ENCODE measurements around the gene SCAANT1.
A peak's percentile ranks its signal among the peaks of the same experiment; 100 is the strongest.

The SCAANT1 gene

DNA sequence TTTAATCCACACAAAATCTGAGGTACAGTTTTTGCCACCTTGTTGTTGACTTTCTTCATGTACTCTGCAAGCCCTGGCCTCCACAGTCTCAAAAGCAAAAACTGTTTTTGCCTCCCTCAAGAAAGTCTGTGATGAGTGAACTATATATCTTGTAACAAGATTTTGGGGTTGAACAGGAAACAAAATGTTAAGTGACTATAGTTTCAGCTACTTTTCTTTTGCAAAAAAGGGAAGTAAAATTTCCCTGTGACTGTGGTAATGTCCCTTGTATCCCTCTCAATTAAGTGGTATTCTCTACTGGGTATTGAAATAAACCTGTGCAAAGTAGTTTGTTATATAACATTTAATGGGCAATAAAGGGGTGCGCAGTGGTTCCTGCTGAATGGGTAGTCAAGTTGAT lies 21.3 kb upstream of the SCAANT1 start:
- DNase-seq, result peak; percentile 44

DNA sequence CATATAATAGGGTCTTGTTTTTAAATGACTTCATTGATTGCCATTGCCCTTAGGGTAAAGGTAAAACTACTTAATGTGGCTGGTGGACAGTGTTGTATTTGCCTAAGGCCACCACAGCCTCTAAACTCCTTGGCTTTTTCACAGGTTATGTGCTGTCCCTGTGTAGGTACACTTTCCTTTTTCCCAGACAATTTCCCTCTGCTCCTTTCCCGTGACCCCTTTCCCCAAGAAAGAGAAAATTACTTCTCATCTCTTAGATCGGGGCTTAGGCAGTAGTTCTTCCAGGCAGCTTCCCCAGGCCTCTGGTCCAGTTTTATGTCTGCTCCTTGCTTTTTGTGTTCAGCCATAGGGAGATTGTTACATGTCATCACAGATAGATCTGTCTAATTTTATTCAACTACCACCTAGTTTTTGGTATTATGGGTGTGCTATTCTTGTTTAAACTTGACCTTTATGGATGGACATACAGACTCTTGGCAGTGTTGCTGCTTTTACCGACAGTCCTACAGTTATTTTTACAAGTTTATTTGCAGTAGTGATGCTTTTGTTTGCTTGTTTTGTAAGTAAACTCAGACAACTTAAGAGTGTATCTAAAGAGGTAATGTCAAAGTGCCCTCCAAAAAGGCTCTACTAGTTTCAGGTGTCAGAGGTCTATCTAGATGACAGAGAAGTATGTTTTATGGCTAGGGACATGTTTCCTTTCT lies 20.5 kb upstream of the SCAANT1 start:
- DNase-seq, result no peak

DNA sequence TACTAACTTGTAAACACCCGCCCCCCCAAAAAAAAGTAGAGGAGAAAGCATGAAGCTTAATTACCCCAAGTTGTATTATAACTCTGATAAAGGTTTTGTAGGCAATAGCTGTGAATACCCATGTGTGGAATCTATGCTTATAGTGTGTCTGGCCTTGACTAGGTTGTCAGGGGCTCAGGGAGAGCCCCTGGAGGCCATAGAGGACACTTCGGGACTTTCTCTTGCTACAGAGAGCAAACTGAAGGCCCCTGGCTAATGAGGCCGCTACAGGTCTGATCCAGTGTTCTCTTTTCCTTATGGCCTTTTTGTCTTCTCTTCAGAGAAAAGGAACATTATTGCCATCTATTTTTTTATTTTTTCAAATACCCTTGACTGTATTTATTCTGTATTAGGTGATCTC lies 19.1 kb upstream of the SCAANT1 start:
- DNase-seq, result no peak

DNA sequence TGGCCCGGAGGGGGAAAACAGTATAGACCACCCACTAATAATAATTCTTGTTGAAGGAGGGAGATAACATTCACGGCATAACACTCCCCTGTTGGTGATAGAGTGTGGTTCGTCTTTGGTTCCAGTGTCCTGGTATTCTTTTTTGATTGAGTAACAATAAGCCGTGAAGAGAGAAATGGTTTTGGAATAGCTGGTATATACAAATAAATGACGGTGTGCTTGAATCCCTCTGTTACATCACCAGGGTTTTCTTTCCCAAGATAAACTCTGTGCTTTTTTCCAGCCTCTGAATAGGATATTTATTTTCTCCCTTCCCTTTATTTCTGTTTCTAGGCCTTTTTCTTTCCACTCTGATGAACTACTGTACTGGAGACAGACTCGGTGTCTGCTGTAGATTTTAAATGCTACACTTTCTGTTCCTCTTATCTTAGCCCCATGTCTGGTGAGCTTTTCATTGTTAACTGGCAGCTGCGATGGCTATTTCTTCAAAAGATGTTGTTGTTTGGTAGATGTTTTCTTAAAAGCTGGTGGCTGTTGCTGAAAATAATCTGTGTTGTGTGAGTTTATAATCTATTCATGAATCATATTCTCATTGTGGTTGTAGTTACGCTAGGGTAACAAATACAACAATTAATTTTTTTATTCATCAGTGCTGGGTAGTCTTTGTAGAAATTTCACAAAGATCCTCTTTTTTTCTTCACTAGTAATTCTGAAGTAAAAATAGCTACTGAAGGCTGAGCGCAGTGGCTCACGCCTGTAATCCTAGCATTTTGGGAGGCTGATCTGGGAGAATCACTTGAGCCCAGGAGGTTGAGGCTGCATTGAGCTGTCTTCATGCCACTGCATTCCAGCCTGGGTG lies 15.5 kb upstream of the SCAANT1 start:
- DNase-seq, result no peak

- no peak for DNase-seq
Observed at GRCh38 chr3:63926309-63926708, 14.1 kb upstream of the SCAANT1 start.

DNA sequence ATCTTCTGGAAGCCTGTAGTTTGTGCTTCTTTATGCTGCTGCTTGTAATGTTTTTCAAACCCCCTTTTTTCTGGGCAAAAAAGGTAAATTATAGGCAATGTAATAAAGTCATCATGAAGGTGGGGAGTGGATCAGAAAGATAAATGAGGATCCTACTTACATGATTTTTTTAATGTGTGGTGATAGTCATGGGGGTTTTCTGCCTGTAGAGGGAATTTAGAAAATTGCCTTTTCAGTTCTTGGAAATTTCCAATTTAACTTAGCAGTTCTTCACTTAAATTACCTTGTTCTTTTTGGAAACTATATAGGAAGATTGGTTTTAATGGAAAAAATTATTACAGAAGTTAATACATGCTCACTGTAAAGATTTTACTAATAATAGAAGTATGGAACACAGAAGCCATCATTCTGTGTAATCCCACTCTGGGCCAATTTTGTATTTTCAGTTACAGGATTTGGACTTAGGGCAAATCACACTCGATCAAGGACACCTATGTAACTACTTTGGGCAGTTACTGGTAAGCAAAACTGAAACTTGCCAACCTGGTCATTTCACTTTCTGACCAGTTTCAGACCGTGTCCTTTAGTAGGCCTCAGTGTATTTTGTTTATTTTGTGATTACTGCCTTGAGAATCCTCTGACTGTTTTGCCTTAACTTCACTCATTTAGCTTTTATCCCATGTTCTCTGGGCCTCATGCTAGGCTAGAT lies 10.5 kb upstream of the SCAANT1 start:
- DNase-seq, result peak; percentile 64

- peak; percentile 68 for DNase-seq
Observed at GRCh38 chr3:63921741-63922482, 9.7 kb upstream of the SCAANT1 start.

- DNase-seq, result no peak
Observed at GRCh38 chr3:63920001-63920400, 7.8 kb upstream of the SCAANT1 start.

DNA sequence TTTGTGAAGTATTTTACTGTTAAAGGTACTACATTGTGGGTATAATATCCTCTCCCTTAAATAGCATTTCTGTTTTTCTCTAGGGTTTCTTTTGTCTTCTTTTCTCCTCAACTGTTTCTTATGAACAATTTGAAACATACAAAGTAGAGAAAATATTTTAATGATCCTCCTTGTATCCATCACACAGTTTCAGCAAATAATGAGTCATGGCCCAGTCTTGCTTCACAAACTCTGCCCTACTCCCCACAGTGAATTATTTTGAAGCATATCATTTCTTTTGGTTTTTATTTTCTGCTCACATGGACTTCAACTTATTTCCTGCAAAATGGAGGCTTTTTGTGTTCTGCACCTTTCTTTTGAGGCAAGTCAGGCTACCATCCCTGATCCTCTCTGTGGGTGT lies 6.1 kb upstream of the SCAANT1 start:
- DNase-seq, result no peak

DNA sequence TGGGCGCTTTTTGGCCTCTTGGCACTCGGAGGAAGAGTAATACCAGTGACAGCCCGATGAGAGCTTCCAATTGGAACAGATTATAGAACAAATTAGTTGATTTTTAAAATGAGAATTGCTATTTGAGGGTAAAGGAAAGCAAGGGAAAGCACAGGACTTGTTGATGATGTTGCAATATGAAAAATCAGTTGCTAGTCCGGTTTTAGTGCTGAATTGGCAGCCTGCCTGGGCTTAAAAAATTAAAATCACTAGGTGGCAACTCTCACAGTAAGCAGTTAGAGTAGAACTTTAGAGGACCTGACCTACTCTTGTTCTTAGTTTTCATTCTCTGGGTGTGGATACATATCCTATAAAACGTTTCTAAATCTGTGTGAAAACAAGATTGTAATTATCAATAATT lies 2.1 kb upstream of the SCAANT1 start:
- peak; percentile 79 for DNase-seq

GRCh38 chr3:63912768-63913588 lies 795 bp upstream of the SCAANT1 start:
- DNase-seq, result peak; percentile 52

GRCh38 chr3:63911509-63911872 lies 692 bp downstream of the SCAANT1 start:
- no peak for DNase-seq

DNA sequence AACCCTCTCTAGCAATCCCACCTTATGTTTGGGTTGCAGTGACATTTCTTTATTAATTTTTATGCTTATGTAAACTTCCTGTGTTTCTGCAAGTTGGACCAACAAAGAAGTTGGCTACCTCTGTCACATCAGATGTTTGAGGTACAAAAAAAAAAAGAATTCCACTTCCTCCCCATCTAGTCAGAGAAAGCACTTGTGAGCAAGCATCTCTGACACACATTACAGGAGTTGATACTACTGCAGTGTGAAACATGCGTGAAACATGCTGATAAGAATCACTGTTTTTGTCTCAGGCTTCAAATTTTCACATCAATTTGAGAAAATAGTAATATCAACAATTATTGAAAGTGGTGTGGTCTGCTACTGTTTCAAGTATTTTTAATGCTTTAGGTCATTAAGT lies 1.3 kb downstream of the SCAANT1 start:
- DNase-seq, result peak; percentile 24

DNA sequence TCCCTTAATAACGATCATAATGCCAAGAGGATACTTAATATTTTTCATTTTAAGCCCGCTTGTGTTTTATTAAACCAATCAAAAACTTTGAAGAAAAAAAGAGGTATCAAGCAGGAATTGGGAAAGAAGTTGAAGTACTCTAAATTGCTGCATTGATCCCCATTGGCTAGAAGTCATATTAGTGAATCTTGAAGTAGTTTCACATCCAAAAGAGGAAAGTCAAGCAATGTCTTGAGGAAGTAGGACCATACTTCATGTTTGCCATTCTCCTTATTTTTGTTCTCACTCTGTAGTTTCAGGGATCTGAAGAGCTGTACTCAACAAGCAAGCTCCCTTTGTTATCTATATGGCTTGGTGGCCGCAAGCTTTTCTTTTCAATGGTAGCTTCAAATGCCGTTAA lies 2.2 kb downstream of the SCAANT1 start:
- DNase-seq, result no peak

DNA sequence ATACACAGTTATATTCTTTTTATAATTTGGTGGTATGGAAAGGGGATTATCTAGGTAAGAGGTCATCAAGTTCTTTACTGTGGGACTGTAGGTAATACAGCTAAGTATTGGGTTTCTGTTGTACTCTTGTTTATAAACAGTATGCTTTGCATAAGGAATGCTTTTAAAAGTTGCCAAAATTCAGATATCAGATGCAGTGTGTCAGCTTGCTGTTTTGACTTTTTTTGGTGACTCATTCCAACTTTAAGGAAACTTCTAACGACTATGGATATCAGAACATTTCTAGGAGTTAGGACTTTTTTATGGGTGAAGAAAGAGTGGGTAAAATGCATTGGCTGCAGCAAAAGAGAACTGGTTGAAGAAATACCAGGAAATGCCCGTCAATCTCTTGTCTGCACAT lies 2.8 kb downstream of the SCAANT1 start:
- DNase-seq, result no peak

DNA sequence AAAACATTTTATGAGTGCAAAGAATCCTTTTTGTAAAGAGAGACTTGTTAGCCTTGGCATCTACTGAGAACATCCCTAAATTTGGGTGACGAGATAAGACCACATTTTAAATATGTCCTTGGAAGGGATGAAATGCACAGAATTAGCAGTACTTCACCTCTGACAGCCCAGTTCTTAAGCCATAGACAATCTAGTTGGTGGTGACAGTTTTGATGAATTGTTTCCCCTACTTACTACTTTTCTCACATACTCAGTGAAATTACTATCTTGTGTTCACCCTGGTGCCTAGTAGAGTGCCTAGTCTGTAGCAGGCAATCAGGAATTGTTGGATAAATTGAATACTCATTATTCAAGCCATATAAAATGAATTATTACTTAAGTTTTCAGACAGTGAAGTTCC lies 3.4 kb downstream of the SCAANT1 start:
- DNase-seq, result no peak

DNA sequence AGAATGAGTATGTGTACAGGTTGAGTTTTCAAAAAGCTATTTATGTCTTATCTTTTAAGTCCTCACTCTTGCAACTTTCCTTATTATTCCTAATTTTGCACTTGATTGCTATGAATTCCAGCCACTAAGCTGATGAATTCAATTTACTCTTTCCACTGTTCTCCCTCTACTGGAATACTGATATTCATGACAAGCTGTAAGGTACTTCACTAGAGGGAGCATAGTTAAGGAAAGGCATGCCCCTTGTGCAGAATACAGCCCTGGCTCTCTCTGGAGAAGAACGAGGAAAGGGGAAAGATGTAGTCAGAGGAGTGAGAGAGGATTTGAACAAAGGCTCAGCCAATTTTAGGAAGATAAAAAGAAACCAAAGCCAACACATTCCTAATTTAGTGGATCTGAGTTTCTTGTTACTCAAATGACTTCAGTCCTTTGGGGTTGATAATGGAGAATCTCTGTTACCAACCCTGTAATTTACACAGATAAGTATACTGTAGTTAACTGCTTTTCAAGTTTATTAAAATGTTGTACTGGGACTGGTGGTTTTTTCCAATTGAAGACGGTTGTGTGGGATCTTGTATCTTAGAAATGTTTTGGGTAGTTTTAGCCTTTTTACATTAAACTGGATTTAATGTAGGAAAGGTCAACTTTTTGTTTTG lies 4.0 kb downstream of the SCAANT1 start:
- no peak for DNase-seq

- DNase-seq, result no peak
Observed at GRCh38 chr3:63905731-63906620, 6.2 kb downstream of the SCAANT1 start.

GRCh38 chr3:63900459-63900858 lies 11.7 kb downstream of the SCAANT1 start:
- DNase-seq, result peak; percentile 16

- DNase-seq, result no peak
Observed at GRCh38 chr3:63900010-63900409, 12.2 kb downstream of the SCAANT1 start.

Measured in RPMI8226 (cell line).